ENCODE data around the gene SPEF2. TPM values are rescaled to one million over a fixed set of nuclear protein-coding genes. Genes with fewer than 3 reads are reported as not detected.

SPEF2 gene
- total RNA-seq, 1 experiment from 2014 or later, result 0.87 TPM

- H3K4me3 ChIP-seq (ENCODE audit: low read depth in 2 of 2, low read length in 2 of 2), result no peak overlapping the region
- POLR2A ChIA-PET, result no interaction called here
- no TSS peak for BruUV-seq (replicated peaks)
- intact Hi-C loops (cut with micrococcal nuclease; ENCODE audit: unreplicated experiment), result no loop called here
- H3K27me3 ChIP-seq (ENCODE audit: control insufficient read depth, insufficient read depth, low read length), result no peaks in the 10 kb centered on the region
- no peaks in the 10 kb centered on the region for H3K9me3 ChIP-seq (ENCODE audit: control insufficient read depth, insufficient read depth, low read depth, low read length)
- H3K4me1 ChIP-seq (ENCODE audit: control insufficient read depth, insufficient read depth, low read length), result no peaks in the 10 kb centered on the region
- H3K27ac ChIP-seq (ENCODE audit: low read length), result no peak overlapping the region
- H3K36me3 ChIP-seq (ENCODE audit: control insufficient read depth, insufficient read depth, low read length), result no peaks in the 10 kb centered on the region
- no peak for TF ChIP-seq REST (IDR thresholded peaks at IDR 0.05; ENCODE audit: insufficient read depth in 1 of 2, low read depth in 2 of 2, low read length in 1 of 2)
- TF ChIP-seq POLR2AphosphoS5 (IDR thresholded peaks at IDR 0.05; ENCODE audit: low read depth, low read length), result no peak
- no peak for TF ChIP-seq SIN3A (IDR thresholded peaks at IDR 0.05; ENCODE audit: borderline replicate concordance, insufficient read depth, low read depth, low read length)
- no peak for TF ChIP-seq TCF7L2 (IDR thresholded peaks at IDR 0.05; ENCODE audit: low read depth, low read length)
- in situ Hi-C loops (cut with HindIII; ENCODE audit: low pct_unique_long_range_greater_than_20kb, low sequenced_read_pairs), result no loop called here
- ATAC-seq, result no peak
- CTCF ChIA-PET, result no interaction called here
- no peak for DNase-seq (ENCODE audit: low read depth, low spot score)
Observed at GRCh38 chr5:35853631-35854030, 236.0 kb downstream of the SPEF2 start.

GRCh38 chr5:35854248-35854647, 236.6 kb downstream of the SPEF2 start:
- no peak overlapping the region for H3K4me3 ChIP-seq (ENCODE audit: low read depth in 2 of 2, low read length in 2 of 2)
- ChIA-PET POLR2A (no interaction called here), CTCF (no interaction called here)
- no TSS peak for BruUV-seq (replicated peaks)
- H3K36me3 ChIP-seq (ENCODE audit: control insufficient read depth, insufficient read depth, low read length), result no peaks in the 10 kb centered on the region
- no peaks in the 10 kb centered on the region for H3K9me3 ChIP-seq (ENCODE audit: control insufficient read depth, insufficient read depth, low read depth, low read length)
- in situ Hi-C loops (cut with HindIII; ENCODE audit: low pct_unique_long_range_greater_than_20kb, low sequenced_read_pairs) (no loop called here), intact Hi-C loops (cut with micrococcal nuclease; ENCODE audit: unreplicated experiment) (no loop called here)
- TF ChIP-seq CTCF (IDR thresholded peaks at IDR 0.05), result no peak
- no peak for TF ChIP-seq TCF7L2 (IDR thresholded peaks at IDR 0.05; ENCODE audit: low read depth, low read length)
- TF ChIP-seq REST (IDR thresholded peaks at IDR 0.05; ENCODE audit: insufficient read depth in 1 of 2, low read depth in 2 of 2, low read length in 1 of 2), result no peak
- no peak for TF ChIP-seq SIN3A (IDR thresholded peaks at IDR 0.05; ENCODE audit: borderline replicate concordance, insufficient read depth, low read depth, low read length)
- TF ChIP-seq POLR2AphosphoS5 (IDR thresholded peaks at IDR 0.05; ENCODE audit: low read depth, low read length), result no peak
- no peak overlapping the region for H3K27ac ChIP-seq (ENCODE audit: low read length)
- H3K27me3 ChIP-seq (ENCODE audit: control insufficient read depth, insufficient read depth, low read length), result no peaks in the 10 kb centered on the region
- no peak for ATAC-seq
- no peaks in the 10 kb centered on the region for H3K4me1 ChIP-seq (ENCODE audit: control insufficient read depth, insufficient read depth, low read length)
- no peak for DNase-seq (ENCODE audit: low read depth, low spot score)
